OCI-LY7 (cell line): ENCODE data around the gene CACTIN. TPM values are rescaled to one million over a fixed set of nuclear protein-coding genes. Genes with fewer than 3 reads are reported as not detected.

ENCODE experiments used
- BruUV-seq: library from RNA; stranded (reverse); fragments of 400-500 nt; replicated peaks from 2 replicates; lab custom pipeline; 2021; lab: Mats Ljungman, UMichigan
- CTCF ChIA-PET: fragments of 300-600 bp; sonication (Branson Sonifier 250); formaldehyde crosslinking; loops from one replicate; lab custom pipeline; 2022; ENCODE audit warnings: antibody characterized with exemption; ENCODE audit not compliant: unreplicated experiment; lab: Charles Lee
- POLR2A ChIA-PET: fragments of 300-600 bp; sonication (Branson Sonifier 250); formaldehyde crosslinking; loops from one replicate; lab custom pipeline; 2022; ENCODE audit warnings: antibody characterized with exemption; lab: Charles Lee
- DNase-seq: peaks from one replicate; pipeline ENCODE4 v3.0.0-alpha.2; 2015; ENCODE audit warnings: low spot score
- H2AFZ ChIP-seq: fragments of 200-600 bp; sonication (generic), shearing (Covaris generic); 2 replicates; pipeline ENCODE4 v1.6.1; 2014; ENCODE audit warnings: mild to moderate bottlenecking, antibody characterized with exemption, low read length, moderate library complexity
- H3K27ac ChIP-seq: fragments of 200-600 bp; sonication (generic); 2 replicates; pipeline ENCODE4 v1.5.1; 2014; ENCODE audit warnings: mixed run types, low read depth, mild to moderate bottlenecking, moderate library complexity, low read length, inconsistent platforms; ENCODE audit not compliant: poor library complexity, severe bottlenecking
- H3K36me3 ChIP-seq: fragments of 200-600 bp; sonication (generic); 2 replicates; pipeline ENCODE4 v1.6.1; 2014; ENCODE audit warnings: mild to moderate bottlenecking, antibody characterized with exemption, low read length, moderate library complexity, mixed read lengths; ENCODE audit not compliant: insufficient read depth
- H3K4me1 ChIP-seq: fragments of 200-600 bp; sonication (generic); 2 replicates; pipeline ENCODE4 v1.5.1; 2014; ENCODE audit warnings: mild to moderate bottlenecking, low read length; ENCODE audit not compliant: insufficient read depth, poor library complexity, severe bottlenecking
- H3K4me2 ChIP-seq: fragments of 200-600 bp; sonication (generic); 2 replicates; pipeline ENCODE4 v1.6.1; 2014; ENCODE audit warnings: mild to moderate bottlenecking, low read length
- H3K4me3 ChIP-seq: fragments of 200-600 bp; sonication (generic); 2 replicates; pipeline ENCODE4 v1.5.1; 2014; ENCODE audit warnings: mild to moderate bottlenecking, low read depth, low read length; ENCODE audit not compliant: poor library complexity, severe bottlenecking
- H3K79me2 ChIP-seq: fragments of 200-600 bp; sonication (generic); 2 replicates; pipeline ENCODE4 v1.6.1; 2016; ENCODE audit warnings: low read depth, mild to moderate bottlenecking, low read length, moderate library complexity, mixed read lengths; ENCODE audit not compliant: insufficient read depth
- H3K9me2 ChIP-seq: fragments of 200-600 bp; sonication (generic); 2 replicates; pipeline ENCODE4 v1.6.1; 2016; ENCODE audit warnings: mild to moderate bottlenecking, low read length, mixed read lengths; ENCODE audit not compliant: insufficient read depth
- H3K9me3 ChIP-seq: fragments of 200-600 bp; sonication (generic); 2 replicates; pipeline ENCODE4 v1.6.1; 2014; ENCODE audit warnings: mild to moderate bottlenecking, mixed run types, low read length, mixed read lengths
- H4K20me1 ChIP-seq: fragments of 200-600 bp; sonication (generic); 2 replicates; pipeline ENCODE4 v1.6.1; 2014; ENCODE audit warnings: mild to moderate bottlenecking, antibody characterized with exemption, low read length, moderate library complexity, mixed read lengths; ENCODE audit not compliant: insufficient read depth
- CTCF ChIP-seq: fragments of 200-600 bp; sonication (generic); conservative IDR thresholded peaks from 2 replicates; pipeline ENCODE4 v1.5.1; 2014; ENCODE audit warnings: mild to moderate bottlenecking, antibody characterized with exemption, low read length, moderate library complexity, mixed read lengths
- EZH2phosphoT487 ChIP-seq: fragments of 200-600 bp; sonication (generic); IDR thresholded peaks from 2 replicates; pipeline ENCODE4 v1.6.1; 2018; ENCODE audit warnings: low read depth, borderline replicate concordance, mild to moderate bottlenecking, mixed run types, antibody characterized with exemption, low read length, moderate library complexity, mixed read lengths
- intact Hi-C: fragments of 100-400 bp; cut with micrococcal nuclease; formaldehyde crosslinking; loops from one replicate; pipeline ENCODE4 v1.10.0; 2022; ENCODE audit not compliant: unreplicated experiment
- total RNA-seq, 2 experiments: library from RNA; depleted of rRNA in 1 of 2; stranded (reverse); fragments of >200 nt in 1 of 2; shearing (Covaris generic) in 1 of 2; gene quantifications; 2 replicates each; pipeline ENCODE4 v1.2.3, GENCODE V29; 2014 to 2022

CACTIN gene
- total RNA-seq, 2 experiments from 2014 or later = 34.2 to 35.9 TPM

GRCh38 chr19:3577723-3578344 lies 48.8 kb downstream of the CACTIN start:
- intact Hi-C loops = no loop called here
- Histone ChIP-seq H3K4me2 (no peak overlapping the region), H4K20me1 (no peaks in the 10 kb centered on the region), H3K9me3 (no peaks in the 10 kb centered on the region), H3K9me2 (no peaks in the 10 kb centered on the region), H3K79me2 (peaks cover 5% of the 10 kb centered on the region; the same call in 1 of the 2 replicates), H3K4me1 (no peaks in the 10 kb centered on the region), H3K27ac (no peak overlapping the region), H3K4me3 (no peak overlapping the region), H2AFZ (no peak overlapping the region), H3K36me3 (peaks cover 25% of the 10 kb centered on the region)
- CTCF ChIA-PET = no interaction called here
- POLR2A ChIA-PET = no interaction called here
- BruUV-seq = no TSS peak
- no peak for DNase-seq
- TF ChIP-seq CTCF (no peak), EZH2phosphoT487 (no peak)

GRCh38 chr19:3576696-3577443 lies 49.7 kb downstream of the CACTIN start:
- ChIA-PET CTCF (no interaction called here), POLR2A (no interaction called here)
- Histone ChIP-seq H2AFZ (no peak overlapping the region), H3K4me1 (peaks cover 5% of the 10 kb centered on the region), H3K79me2 (peaks cover 5% of the 10 kb centered on the region; the same call in 1 of the 2 replicates), H4K20me1 (no peaks in the 10 kb centered on the region), H3K27ac (no peak overlapping the region), H3K4me2 (peak overlapping the region; percentile 18; the same call in 1 of the 2 replicates), H3K4me3 (no peak overlapping the region), H3K9me3 (no peaks in the 10 kb centered on the region), H3K36me3 (peaks cover 25% of the 10 kb centered on the region), H3K9me2 (no peaks in the 10 kb centered on the region)
- TF ChIP-seq EZH2phosphoT487 (no peak), CTCF (no peak)
- no peak for DNase-seq
- intact Hi-C loops = no loop called here
- BruUV-seq = no TSS peak
